KMS-11 (cell line): ENCODE measurements around the gene CTBP1.

ENCODE experiments used
- H2AFZ ChIP-seq: fragments of 200-600 bp; sonication (generic); 2 replicates; pipeline ENCODE4 v1.6.1; 2016; ENCODE audit warnings: antibody characterized with exemption, mixed run types, low read depth
- H3K27ac ChIP-seq: fragments of 200-600 bp; sonication (generic); 2 replicates; pipeline ENCODE4 v1.6.1; 2016; ENCODE audit warnings: mild to moderate bottlenecking, mixed run types
- H3K27me3 ChIP-seq: fragments of 200-600 bp; sonication (generic); 2 replicates; pipeline ENCODE4 v1.6.1; 2017; ENCODE audit warnings: mild to moderate bottlenecking, low read depth, mixed run types, moderate library complexity; ENCODE audit not compliant: insufficient read depth
- H3K36me3 ChIP-seq: fragments of 200-600 bp; sonication (generic); 2 replicates; pipeline ENCODE4 v1.6.1; 2017; ENCODE audit warnings: mild to moderate bottlenecking, mixed run types; ENCODE audit not compliant: insufficient read depth
- H3K4me1 ChIP-seq: fragments of 200-600 bp; sonication (generic); 2 replicates; pipeline ENCODE4 v1.6.1; 2016; ENCODE audit warnings: mild to moderate bottlenecking, low read depth, mixed run types; ENCODE audit not compliant: poor library complexity, severe bottlenecking
- H3K4me2 ChIP-seq: fragments of 200-600 bp; sonication (generic); 2 replicates; pipeline ENCODE4 v1.7.0; 2016; ENCODE audit warnings: mild to moderate bottlenecking, mixed run types
- H3K4me3 ChIP-seq: fragments of 200-600 bp; sonication (generic); IDR thresholded peaks from 2 replicates; pipeline ENCODE4 v1.6.1; 2017; ENCODE audit warnings: low read depth, low read length, mixed read lengths; ENCODE audit not compliant: insufficient read depth
- H3K79me2 ChIP-seq: fragments of 200-600 bp; sonication (generic); 2 replicates; pipeline ENCODE4 v1.6.1; 2016; ENCODE audit warnings: low read depth, mixed run types; ENCODE audit not compliant: insufficient read depth
- H3K9ac ChIP-seq: fragments of 200-600 bp; sonication (generic); 2 replicates; pipeline ENCODE4 v1.6.1; 2016; ENCODE audit warnings: mild to moderate bottlenecking, mixed run types
- H4K20me1 ChIP-seq: fragments of 200-600 bp; sonication (generic); 2 replicates; pipeline ENCODE4 v1.6.1; 2016; ENCODE audit warnings: mild to moderate bottlenecking, mixed run types; ENCODE audit not compliant: insufficient read depth
- TF ChIP-seq, protein P1 (sequence below): fragments of 200-600 bp; sonication (generic); conservative IDR thresholded peaks from 2 replicates; pipeline ENCODE4 v1.6.1; 2017; ENCODE audit warnings: low read depth, mild to moderate bottlenecking, antibody characterized with exemption, low read length, moderate library complexity, mixed read lengths

CTBP1 gene

DNA sequence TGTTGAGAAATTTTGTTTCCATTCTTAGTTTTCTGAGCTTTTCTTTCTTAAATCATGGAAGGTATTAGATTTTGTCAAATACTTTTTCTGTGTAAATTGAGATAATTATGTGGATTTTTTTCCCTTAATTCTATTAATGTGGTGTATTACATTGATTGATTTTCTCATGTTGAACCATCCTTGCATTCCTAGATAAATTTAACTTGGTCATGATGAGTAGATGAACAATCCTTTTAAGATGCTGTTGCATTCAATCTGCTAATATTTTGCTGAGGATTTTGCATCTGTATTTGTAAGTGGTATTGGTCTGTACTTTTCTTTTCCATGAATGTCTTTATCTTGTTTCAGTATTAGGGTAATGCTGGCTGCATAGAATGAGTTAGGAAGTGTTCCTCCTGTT lies 20.3 kb upstream of the CTBP1 start:
- Histone ChIP-seq H3K9ac (no peak overlapping the region), H3K27me3 (no peaks in the 10 kb centered on the region), H3K79me2 (no peaks in the 10 kb centered on the region), H4K20me1 (no peaks in the 10 kb centered on the region), H3K27ac (no peak overlapping the region), H3K4me1 (peaks cover 6% of the 10 kb centered on the region), H3K4me3 (no peak overlapping the region), H2AFZ (no peak overlapping the region), H3K4me2 (no peak overlapping the region), H3K36me3 (no peaks in the 10 kb centered on the region)
- TF ChIP-seq, protein P1, sequence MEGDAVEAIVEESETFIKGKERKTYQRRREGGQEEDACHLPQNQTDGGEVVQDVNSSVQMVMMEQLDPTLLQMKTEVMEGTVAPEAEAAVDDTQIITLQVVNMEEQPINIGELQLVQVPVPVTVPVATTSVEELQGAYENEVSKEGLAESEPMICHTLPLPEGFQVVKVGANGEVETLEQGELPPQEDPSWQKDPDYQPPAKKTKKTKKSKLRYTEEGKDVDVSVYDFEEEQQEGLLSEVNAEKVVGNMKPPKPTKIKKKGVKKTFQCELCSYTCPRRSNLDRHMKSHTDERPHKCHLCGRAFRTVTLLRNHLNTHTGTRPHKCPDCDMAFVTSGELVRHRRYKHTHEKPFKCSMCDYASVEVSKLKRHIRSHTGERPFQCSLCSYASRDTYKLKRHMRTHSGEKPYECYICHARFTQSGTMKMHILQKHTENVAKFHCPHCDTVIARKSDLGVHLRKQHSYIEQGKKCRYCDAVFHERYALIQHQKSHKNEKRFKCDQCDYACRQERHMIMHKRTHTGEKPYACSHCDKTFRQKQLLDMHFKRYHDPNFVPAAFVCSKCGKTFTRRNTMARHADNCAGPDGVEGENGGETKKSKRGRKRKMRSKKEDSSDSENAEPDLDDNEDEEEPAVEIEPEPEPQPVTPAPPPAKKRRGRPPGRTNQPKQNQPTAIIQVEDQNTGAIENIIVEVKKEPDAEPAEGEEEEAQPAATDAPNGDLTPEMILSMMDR, result no peak

DNA sequence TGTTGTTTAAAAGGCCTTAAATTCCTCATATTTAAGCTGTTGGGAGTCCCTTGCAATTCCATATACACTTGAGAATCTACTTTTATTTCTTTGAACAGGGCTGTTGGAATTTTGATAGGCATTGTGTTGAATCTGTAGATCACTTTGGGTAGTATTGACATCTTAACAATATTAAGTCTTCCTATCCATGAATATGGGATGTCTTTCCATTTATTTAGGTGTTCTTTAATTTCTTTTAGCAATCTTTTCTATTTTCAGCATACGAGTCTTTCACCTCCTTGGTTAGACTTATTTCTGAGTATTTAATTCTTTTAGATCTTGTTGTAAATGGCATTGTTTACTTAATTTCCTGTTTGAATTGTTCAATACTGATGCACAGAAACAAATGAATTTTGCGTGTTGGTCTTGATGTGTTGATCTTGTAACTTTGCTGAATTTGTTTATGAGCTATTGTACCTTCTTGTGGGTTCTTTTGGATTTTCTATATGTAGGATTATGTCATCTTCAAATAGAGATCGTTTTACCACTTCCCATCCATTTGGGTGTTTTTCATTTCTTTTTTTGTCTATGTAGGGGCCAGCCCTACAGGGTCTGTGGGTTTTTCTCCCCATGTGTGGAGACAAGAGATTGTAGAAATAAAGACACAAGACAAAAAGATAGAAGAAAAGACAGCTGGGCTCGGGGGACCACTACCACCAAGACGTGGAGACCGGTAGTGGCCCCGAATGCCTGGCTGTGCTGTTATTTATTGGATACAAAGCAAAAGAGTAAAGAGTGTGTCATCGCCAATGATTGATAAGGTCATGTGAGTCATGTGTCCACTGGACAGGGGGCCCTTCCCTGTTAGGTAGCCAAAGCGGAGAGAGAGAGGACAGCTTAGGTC lies 18.2 kb upstream of the CTBP1 start:
- Histone ChIP-seq H4K20me1 (no peaks in the 10 kb centered on the region), H2AFZ (no peak overlapping the region), H3K36me3 (no peaks in the 10 kb centered on the region), H3K79me2 (no peaks in the 10 kb centered on the region), H3K4me3 (no peak overlapping the region), H3K9ac (no peak overlapping the region), H3K4me2 (peak overlapping the region; percentile 63; the same call in 1 of the 2 replicates), H3K27me3 (no peaks in the 10 kb centered on the region), H3K4me1 (peaks cover 6% of the 10 kb centered on the region), H3K27ac (no peak overlapping the region)
- TF ChIP-seq, protein P1, result no peak

DNA sequence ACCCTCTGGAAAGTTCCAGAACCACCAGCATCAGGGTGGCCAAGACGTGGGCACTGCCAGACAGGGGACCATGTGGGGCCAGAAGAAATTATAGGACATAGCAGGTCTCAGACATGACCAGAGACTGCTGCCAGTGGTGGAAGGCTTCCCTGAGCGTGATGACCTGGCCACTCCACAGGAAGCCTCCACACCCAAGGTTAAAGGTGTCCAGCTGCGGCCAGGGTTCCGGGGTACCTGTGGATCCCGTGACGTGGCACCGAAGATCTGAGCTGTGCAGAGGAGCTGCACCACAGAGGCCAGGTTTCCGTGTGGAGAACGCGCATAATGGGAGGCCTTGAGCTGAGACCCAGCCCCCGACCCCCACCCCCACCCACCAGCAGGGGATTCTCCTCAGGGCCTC lies 16.4 kb upstream of the CTBP1 start:
- no peaks in the 10 kb centered on the region for H4K20me1 ChIP-seq
- no peak overlapping the region for H3K9ac ChIP-seq
- no peaks in the 10 kb centered on the region for H3K36me3 ChIP-seq
- no peak overlapping the region for H3K4me3 ChIP-seq
- no peaks in the 10 kb centered on the region for H3K27me3 ChIP-seq
- no peak overlapping the region for H2AFZ ChIP-seq
- H3K79me2 ChIP-seq, result no peaks in the 10 kb centered on the region
- no peak overlapping the region for H3K27ac ChIP-seq
- peaks cover 6% of the 10 kb centered on the region for H3K4me1 ChIP-seq
- TF ChIP-seq, protein P1, result no peak
- H3K4me2 ChIP-seq, result no peak overlapping the region

DNA sequence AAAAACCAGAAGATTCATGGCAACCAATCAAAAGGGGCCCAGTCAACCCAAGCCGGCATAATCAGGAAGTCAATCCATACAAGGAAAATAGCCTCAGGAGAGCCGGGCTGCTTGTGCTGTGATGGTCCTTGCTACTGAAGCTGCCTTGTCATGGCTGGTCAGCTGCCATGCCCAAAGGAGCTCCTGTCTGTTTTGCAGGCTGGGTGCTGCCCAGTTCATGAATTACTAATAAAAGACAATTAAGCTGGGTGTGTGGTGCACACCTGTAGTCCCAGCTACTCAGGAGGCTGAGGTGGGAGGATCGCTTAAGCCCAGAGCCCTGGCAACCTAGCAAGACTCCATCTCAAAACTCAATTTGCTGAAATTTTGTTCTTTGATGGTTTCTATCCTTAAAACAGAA lies 16.0 kb upstream of the CTBP1 start:
- Histone ChIP-seq H3K27me3 (no peaks in the 10 kb centered on the region), H3K36me3 (no peaks in the 10 kb centered on the region), H3K4me3 (no peak overlapping the region), H4K20me1 (no peaks in the 10 kb centered on the region), H3K9ac (no peak overlapping the region), H3K4me1 (peaks cover 6% of the 10 kb centered on the region), H2AFZ (no peak overlapping the region), H3K4me2 (no peak overlapping the region), H3K79me2 (no peaks in the 10 kb centered on the region), H3K27ac (no peak overlapping the region)
- TF ChIP-seq, protein P1, result no peak
